Measurements from ENCODE around the gene GPR4. TPM values are rescaled to one million over a fixed set of nuclear protein-coding genes. Genes with fewer than 3 reads are reported as not detected.
A peak's percentile ranks its signal among the peaks of the same experiment; 100 is the strongest.

GPR4 gene
- total RNA-seq, 1 experiment from 2014 or later, result 0.48 TPM

DNA sequence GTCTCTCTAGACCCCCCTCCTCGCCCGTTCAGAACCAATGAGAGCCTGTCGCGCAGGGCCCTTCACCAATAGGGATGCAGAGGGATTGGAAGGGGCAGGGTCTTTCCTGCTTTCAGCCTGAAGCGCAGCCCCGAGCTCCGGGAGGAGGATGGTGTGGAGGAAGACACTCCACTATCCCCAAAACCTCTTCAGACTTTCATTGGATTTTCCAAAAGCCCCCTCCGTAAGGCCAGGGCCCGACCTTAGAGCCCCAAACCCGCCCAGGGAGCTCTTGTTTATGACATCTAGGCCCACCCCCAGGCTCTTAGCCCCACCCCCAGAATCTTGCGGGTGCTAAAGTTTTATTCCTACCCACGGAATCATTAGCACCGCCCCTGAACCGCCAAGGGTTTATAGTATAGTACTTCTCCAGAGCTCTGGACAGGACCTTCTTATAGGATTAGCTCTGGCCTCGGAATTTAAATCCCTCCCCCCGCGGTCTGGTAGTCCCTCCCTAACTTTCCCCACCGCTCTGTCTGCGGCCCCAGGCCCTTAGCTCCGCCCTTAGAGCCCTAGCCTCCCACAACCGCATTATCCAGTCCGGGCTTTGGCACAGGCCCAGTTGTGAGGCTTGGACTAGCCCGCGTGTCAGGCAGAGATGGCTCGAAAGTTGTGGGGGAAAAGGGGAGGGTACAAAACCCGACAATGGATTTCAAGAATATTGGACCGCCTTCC is 43.8 kb upstream of the GPR4 start:
- Mint-ChIP-seq H3K4me1 (peaks cover 31% of the 10 kb centered on the region), H3K36me3 (no peaks in the 10 kb centered on the region), H3K27ac (no peak overlapping the region), H3K4me3 (peak overlapping the region; percentile 74), H3K9me3 (no peaks in the 10 kb centered on the region), H3K27me3 (ENCODE audit: low read depth) (peaks cover 24% of the 10 kb centered on the region)
- ChIA-PET CTCF (interaction anchor here (0.6 to 1.7 kb wide), 22 partner anchors 8 to 241 kb away, joined by 3 to 17 read pairs (median 7); partner anchors contain the start of genes GIPR, PPP1R13L, QPCTL and SIX5), POLR2A (interaction anchor here (0.6 to 1.4 kb wide), 4 partner anchors 31 to 123 kb away, joined by 3 to 8 read pairs (median 6); partner anchors contain the start of gene SIX5)
- ATAC-seq (peak; percentile 62), DNase-seq (ENCODE audit: low spot score) (peak; percentile 91)
- TF ChIP-seq, protein P1, sequence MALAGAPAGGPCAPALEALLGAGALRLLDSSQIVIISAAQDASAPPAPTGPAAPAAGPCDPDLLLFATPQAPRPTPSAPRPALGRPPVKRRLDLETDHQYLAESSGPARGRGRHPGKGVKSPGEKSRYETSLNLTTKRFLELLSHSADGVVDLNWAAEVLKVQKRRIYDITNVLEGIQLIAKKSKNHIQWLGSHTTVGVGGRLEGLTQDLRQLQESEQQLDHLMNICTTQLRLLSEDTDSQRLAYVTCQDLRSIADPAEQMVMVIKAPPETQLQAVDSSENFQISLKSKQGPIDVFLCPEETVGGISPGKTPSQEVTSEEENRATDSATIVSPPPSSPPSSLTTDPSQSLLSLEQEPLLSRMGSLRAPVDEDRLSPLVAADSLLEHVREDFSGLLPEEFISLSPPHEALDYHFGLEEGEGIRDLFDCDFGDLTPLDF (CRISPR knock-in tag; IDR thresholded peaks at IDR 0.05), result no peak
- TF ChIP-seq TP53 (CRISPR knock-in tag; IDR thresholded peaks at IDR 0.05), result no peak
- TF ChIP-seq, protein P2, sequence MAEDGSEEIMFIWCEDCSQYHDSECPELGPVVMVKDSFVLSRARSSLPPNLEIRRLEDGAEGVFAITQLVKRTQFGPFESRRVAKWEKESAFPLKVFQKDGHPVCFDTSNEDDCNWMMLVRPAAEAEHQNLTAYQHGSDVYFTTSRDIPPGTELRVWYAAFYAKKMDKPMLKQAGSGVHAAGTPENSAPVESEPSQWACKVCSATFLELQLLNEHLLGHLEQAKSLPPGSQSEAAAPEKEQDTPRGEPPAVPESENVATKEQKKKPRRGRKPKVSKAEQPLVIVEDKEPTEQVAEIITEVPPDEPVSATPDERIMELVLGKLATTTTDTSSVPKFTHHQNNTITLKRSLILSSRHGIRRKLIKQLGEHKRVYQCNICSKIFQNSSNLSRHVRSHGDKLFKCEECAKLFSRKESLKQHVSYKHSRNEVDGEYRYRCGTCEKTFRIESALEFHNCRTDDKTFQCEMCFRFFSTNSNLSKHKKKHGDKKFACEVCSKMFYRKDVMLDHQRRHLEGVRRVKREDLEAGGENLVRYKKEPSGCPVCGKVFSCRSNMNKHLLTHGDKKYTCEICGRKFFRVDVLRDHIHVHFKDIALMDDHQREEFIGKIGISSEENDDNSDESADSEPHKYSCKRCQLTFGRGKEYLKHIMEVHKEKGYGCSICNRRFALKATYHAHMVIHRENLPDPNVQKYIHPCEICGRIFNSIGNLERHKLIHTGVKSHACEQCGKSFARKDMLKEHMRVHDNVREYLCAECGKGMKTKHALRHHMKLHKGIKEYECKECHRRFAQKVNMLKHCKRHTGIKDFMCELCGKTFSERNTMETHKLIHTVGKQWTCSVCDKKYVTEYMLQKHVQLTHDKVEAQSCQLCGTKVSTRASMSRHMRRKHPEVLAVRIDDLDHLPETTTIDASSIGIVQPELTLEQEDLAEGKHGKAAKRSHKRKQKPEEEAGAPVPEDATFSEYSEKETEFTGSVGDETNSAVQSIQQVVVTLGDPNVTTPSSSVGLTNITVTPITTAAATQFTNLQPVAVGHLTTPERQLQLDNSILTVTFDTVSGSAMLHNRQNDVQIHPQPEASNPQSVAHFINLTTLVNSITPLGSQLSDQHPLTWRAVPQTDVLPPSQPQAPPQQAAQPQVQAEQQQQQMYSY (CRISPR knock-in tag; IDR thresholded peaks at IDR 0.05), result peak; percentile 100
- TF ChIP-seq GTF2I (CRISPR knock-in tag; conservative IDR thresholded peaks at IDR 0.05), result peak; percentile 100
- no peak for TF ChIP-seq SMAD4 (CRISPR knock-in tag; IDR thresholded peaks at IDR 0.05)
- 0 out of 2 replicates have a peak, but pooled peaks have one; percentile 22 for TF ChIP-seq FOXP1 (CRISPR knock-in tag; IDR thresholded peaks at IDR 0.05; ENCODE audit: borderline replicate concordance)
- TF ChIP-seq FOXK1 (CRISPR knock-in tag; IDR thresholded peaks at IDR 0.05), result 0 out of 2 replicates have a peak, but pooled peaks have one; percentile 56
- peak; percentile 91 for TF ChIP-seq SP1 (CRISPR knock-in tag; conservative IDR thresholded peaks at IDR 0.05)
- TF ChIP-seq NFYB (CRISPR knock-in tag; conservative IDR thresholded peaks at IDR 0.05; ENCODE audit: low read depth), result peak; percentile 94
- TF ChIP-seq, protein P3, sequence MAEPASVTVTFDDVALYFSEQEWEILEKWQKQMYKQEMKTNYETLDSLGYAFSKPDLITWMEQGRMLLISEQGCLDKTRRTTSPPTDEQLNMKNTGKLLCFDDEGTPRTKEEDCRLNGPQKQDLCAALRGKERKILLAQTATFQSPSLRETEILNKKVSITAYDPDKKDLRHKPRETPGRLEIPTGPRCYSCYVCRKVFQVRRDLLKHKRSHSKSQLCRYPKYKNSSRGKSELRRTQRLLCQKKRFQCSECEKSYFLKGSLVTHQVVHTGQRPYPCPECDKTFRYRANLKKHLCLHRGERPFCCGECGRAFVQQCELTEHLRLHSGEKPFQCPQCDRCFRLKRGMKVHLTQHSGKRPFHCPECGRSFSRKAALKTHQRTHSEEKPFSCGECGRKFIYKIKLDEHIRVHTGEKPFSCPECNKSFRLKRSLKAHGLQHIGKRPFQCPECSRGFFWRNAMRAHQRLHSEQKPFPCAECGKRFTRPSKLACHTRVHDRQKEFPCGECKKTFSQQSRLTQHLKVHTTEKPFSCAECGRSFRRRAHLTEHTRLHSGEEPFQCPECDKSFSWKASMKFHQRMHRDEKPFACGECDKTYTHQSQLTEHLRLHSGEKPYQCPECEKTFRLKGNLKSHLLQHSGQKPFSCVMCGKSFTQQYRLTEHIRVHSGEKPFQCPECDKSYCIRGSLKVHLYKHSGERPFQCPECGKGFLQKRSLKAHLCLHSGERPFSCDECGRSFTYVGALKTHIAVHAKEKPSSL (CRISPR knock-in tag; conservative IDR thresholded peaks at IDR 0.05), result no peak

DNA sequence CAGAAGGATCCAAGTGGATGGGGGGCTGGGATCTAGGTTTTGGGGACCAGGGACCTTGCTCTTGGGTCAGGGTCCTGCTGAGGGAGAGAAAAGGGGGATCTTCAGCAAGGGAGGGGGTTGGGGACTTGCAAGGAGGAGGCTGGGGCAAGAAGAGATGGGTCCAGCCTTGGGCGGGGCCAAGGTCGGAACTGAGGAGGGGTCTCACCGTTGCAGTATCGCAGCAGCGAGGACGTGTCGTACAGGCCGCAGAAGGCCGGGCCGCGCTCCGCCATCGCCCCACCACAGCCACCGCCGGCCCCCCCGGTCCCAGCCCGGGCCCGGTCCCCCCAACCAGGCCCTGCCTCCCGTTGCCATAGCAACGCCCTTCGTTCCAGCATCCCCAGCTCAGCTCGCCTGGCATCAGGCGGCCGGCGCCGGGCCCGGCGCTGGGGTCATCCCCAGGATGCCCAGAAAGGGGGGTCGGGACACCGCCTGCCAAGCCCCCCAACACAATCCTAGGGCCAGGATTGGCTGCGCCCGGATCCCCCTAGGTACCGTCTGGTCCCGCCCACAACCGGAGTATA is 43.1 kb upstream of the GPR4 start:
- CTCF ChIA-PET, result interaction anchor here (0.6 to 1.7 kb wide), 21 partner anchors 9 to 241 kb away, joined by 3 to 17 read pairs (median 7); partner anchors contain the start of genes GIPR, PPP1R13L, QPCTL and SIX5
- H3K4me1 Mint-ChIP-seq, result peaks cover 33% of the 10 kb centered on the region
- DNase-seq (ENCODE audit: low spot score) (no peak), ATAC-seq (no peak)
- H3K36me3 Mint-ChIP-seq, result no peaks in the 10 kb centered on the region
- H3K27me3 Mint-ChIP-seq (ENCODE audit: low read depth), result peaks cover 24% of the 10 kb centered on the region
- POLR2A ChIA-PET, result interaction anchor here (1.0 to 1.4 kb wide), 2 partner anchors 32 to 124 kb away, joined by 4 to 7 read pairs; partner anchors contain the start of gene SIX5
- H3K9me3 Mint-ChIP-seq, result no peaks in the 10 kb centered on the region
- H3K4me3 Mint-ChIP-seq, result peak overlapping the region; percentile 86
- no peak overlapping the region for H3K27ac Mint-ChIP-seq
- TF ChIP-seq, protein P4, sequence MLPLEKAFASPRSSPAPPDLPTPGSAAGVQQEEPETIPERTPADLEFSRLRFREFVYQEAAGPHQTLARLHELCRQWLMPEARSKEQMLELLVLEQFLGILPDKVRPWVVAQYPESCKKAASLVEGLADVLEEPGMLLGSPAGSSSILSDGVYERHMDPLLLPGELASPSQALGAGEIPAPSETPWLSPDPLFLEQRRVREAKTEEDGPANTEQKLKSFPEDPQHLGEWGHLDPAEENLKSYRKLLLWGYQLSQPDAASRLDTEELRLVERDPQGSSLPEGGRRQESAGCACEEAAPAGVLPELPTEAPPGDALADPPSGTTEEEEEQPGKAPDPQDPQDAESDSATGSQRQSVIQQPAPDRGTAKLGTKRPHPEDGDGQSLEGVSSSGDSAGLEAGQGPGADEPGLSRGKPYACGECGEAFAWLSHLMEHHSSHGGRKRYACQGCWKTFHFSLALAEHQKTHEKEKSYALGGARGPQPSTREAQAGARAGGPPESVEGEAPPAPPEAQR (CRISPR knock-in tag; IDR thresholded peaks at IDR 0.05), result no peak
- TF ChIP-seq TEAD1 (CRISPR knock-in tag; IDR thresholded peaks at IDR 0.05) (no peak), JUN (CRISPR knock-in tag; IDR thresholded peaks at IDR 0.05) (no peak), CBFB (CRISPR knock-in tag; IDR thresholded peaks at IDR 0.05; ENCODE audit: low read depth) (no peak), NFYB (CRISPR knock-in tag; conservative IDR thresholded peaks at IDR 0.05; ENCODE audit: low read depth) (no peak), FOXJ3 (CRISPR knock-in tag; IDR thresholded peaks at IDR 0.05; ENCODE audit: borderline replicate concordance) (no peak), GTF2I (CRISPR knock-in tag; conservative IDR thresholded peaks at IDR 0.05) (no peak), ELF4 (CRISPR knock-in tag; IDR thresholded peaks at IDR 0.05; ENCODE audit: low read depth) (no peak), ZNF423 (CRISPR knock-in tag; IDR thresholded peaks at IDR 0.05) (no peak), GABPB1 (CRISPR knock-in tag; IDR thresholded peaks at IDR 0.05) (no peak), ZNF219 (CRISPR knock-in tag; IDR thresholded peaks at IDR 0.05; ENCODE audit: borderline replicate concordance) (no peak), IRF2 (CRISPR knock-in tag; IDR thresholded peaks at IDR 0.05; ENCODE audit: borderline replicate concordance, low read depth) (no peak), JAZF1 (CRISPR knock-in tag; IDR thresholded peaks at IDR 0.05) (no peak), RORB (CRISPR knock-in tag; IDR thresholded peaks at IDR 0.05) (no peak), ZNF317 (CRISPR knock-in tag; IDR thresholded peaks at IDR 0.05; ENCODE audit: borderline replicate concordance, low read depth) (no peak)
- TF ChIP-seq, protein P5, sequence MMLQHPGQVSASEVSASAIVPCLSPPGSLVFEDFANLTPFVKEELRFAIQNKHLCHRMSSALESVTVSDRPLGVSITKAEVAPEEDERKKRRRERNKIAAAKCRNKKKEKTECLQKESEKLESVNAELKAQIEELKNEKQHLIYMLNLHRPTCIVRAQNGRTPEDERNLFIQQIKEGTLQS (CRISPR knock-in tag; conservative IDR thresholded peaks at IDR 0.05), result no peak
- TF ChIP-seq, protein P6, sequence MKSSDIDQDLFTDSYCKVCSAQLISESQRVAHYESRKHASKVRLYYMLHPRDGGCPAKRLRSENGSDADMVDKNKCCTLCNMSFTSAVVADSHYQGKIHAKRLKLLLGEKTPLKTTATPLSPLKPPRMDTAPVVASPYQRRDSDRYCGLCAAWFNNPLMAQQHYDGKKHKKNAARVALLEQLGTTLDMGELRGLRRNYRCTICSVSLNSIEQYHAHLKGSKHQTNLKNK (CRISPR knock-in tag; IDR thresholded peaks at IDR 0.05), result no peak
